Stimulated activated CD4-positive, alpha-beta T cell treated with anti-CD3 and anti-CD28 coated beads, Interleukin-12 subunit alpha, Interleukin-12 subunit beta, amount 100 ng/mL, for 24 hours (primary cell): ENCODE measurements around the gene MRGPRF.

Experiments
- DNase-seq, 2 experiments: peaks; one replicate each; pipeline ENCODE4 v3.0.0-alpha.2; 2020; ENCODE audit warnings: low read depth in 2 of 2

Gene MRGPRF

GRCh38 chr11:68963779-68964178 lies 49.3 kb downstream of the MRGPRF start:
- DNase-seq = no peak

DNA sequence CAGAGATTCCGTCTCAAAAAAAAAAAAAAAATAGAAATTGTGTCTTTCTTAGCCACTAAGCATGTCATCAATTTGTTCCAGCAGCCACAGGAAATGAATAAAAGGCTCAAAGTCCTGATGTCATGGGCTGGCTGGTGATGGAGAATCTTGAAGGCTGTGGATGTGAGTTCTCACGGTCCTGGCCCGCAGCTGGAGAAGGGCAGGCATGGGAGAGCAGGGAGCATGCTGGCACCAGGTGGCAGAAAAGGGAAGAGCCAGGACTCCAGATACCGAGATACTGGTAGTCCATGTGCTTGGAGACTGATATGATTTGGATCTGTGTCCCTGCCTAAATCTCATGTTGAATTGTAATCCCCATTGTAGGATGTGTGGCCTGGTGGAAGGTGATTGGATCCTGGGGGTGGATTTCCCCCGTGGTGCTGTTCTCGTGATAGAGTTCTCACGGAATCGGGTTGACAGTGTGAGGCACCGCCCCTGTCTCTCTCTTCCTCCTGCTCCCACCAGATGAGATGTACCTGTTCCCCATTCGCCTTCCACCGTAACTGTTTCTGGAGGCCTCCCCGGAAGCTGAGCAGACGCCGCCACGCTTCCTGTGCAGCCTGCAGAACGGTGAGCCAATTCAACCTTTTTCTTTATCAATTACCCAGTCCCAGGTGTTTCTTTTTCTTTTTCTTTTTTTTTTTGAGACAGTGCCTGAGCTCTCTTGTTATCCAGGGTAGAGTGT lies 50.4 kb downstream of the MRGPRF start:
- no peak for DNase-seq

DNA sequence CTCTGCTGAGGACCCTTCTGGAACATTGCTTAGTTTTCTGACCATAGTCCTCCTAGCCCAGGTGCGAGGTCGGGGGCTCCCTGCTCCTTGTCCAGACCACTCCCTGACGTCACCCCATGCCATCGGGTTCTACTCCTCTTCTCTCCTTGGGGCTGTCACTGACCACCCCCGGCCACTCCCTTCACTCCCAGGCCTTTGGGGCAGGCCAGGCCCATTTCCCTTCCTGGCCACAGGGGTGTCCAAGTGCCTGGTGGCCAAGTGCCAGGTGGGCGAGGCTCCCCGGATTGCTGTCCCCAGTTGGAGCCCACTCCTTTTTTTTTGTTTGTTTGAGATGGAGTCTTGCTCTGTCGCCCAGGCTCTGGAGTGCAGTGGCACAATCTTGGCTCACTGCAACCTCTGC lies 51.8 kb downstream of the MRGPRF start:
- DNase-seq = no peak

GRCh38 chr11:68960294-68961071 lies 52.6 kb downstream of the MRGPRF start:
- DNase-seq = no peak

GRCh38 chr11:68959465-68960293 lies 53.4 kb downstream of the MRGPRF start:
- no peak for DNase-seq

GRCh38 chr11:68958211-68958610 lies 54.8 kb downstream of the MRGPRF start:
- DNase-seq = no peak

- no peak for DNase-seq
Observed at GRCh38 chr11:68956547-68957254, 56.3 kb downstream of the MRGPRF start.

DNA sequence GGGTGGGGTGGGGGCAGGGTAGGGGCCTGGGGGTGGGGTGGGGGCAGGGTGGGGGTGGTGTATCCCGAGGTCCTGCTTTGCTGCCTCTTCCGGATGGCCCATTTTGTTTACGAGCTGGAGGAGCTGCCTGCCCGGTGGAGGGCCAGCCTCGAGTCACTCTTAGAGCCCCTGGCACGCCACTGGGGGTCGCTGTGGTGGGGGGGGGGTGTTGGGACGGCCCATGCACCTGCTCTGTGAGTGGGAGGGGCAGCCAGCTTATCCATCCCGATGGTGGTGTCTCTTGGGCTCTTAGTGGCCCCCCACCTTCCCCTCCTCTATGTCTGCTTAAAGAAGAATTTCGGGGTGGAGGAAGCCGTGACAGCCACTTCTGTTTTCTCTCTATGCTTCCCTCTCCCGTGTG lies 56.9 kb downstream of the MRGPRF start:
- no peak for DNase-seq

DNA sequence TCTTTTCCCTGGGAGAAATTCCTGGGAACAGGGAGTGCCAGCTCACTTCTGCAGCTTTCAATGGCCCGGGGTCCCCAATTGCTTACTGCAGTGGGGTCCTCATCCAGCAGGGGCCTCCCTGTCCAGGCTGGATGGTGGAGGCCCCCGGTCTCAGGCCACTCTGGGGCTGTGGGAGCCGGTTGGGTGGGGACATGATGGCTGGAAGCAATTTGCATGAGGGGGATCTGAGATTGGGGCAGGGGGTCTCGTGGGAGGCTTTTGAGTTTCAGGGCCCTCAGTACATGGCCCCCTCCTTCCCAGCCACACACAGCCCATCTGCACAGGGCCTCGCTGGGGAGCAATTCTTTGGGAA lies 57.5 kb downstream of the MRGPRF start:
- DNase-seq = no peak

GRCh38 chr11:68954836-68955606 lies 58.0 kb downstream of the MRGPRF start:
- DNase-seq = no peak
